PC-3 (cell line): Measurements from ENCODE around the gene SUZ12. TPM values are rescaled to one million over a fixed set of nuclear protein-coding genes. Genes with fewer than 3 reads are reported as not detected.
A peak's percentile ranks its signal among the peaks of the same experiment; 100 is the strongest.
"Not testable (repeated sequence)": the region's sequence is repeated elsewhere in the genome, so short reads cannot be mapped to it uniquely, and the experiment has no call there.

Experiments used
- ATAC-seq: fragments of 200-7000 bp; cut with Tn5 transposase; 2 replicates; pipeline ENCODE4 v1.9.1; 2020; ENCODE audit warnings: mild to moderate bottlenecking, moderate library complexity
- BruUV-seq: library from RNA; stranded (reverse); fragments of 400-500 nt; replicated peaks from 2 replicates; lab custom pipeline; 2021; lab: Mats Ljungman, UMichigan
- CTCF ChIA-PET: fragments of 300-600 bp; sonication (Branson Sonifier 250); formaldehyde crosslinking; loops from one replicate; lab custom pipeline; 2022; ENCODE audit warnings: antibody characterized with exemption; lab: Charles Lee
- POLR2A ChIA-PET: fragments of 300-600 bp; sonication (Branson Sonifier 250); formaldehyde crosslinking; loops from one replicate; lab custom pipeline; 2022; ENCODE audit warnings: antibody characterized with exemption; ENCODE audit not compliant: unreplicated experiment; lab: Charles Lee
- DNase-seq: peaks from one replicate; pipeline ENCODE4 v3.0.0-alpha.2; 2015
- H2AFZ ChIP-seq: fragments of 300-600 bp; sonication (generic); 2 replicates; pipeline ENCODE4 v1.6.0; 2016; ENCODE audit warnings: antibody characterized with exemption, low read length
- H3F3A ChIP-seq: fragments of 300-600 bp; sonication (generic); one replicate; pipeline ENCODE4 v1.6.0; 2017; ENCODE audit warnings: antibody characterized with exemption, low read length, control low read depth, mild to moderate bottlenecking; ENCODE audit not compliant: unreplicated experiment
- H3K27ac ChIP-seq: fragments of 300-600 bp; sonication (generic); 2 replicates; pipeline ENCODE4 v1.5.1; 2016; ENCODE audit warnings: mild to moderate bottlenecking, low read length
- H3K27me3 ChIP-seq: fragments of 300-600 bp; sonication (generic); 2 replicates; pipeline ENCODE4 v1.6.1; 2016; ENCODE audit warnings: low read length, mixed read lengths
- H3K36me3 ChIP-seq: fragments of 300-600 bp; sonication (generic); 2 replicates; pipeline ENCODE4 v1.6.1; 2016; ENCODE audit warnings: low read depth, mixed run types, low read length, mixed read lengths
- H3K4me1 ChIP-seq: fragments of 300-600 bp; sonication (generic); 2 replicates; pipeline ENCODE4 v1.5.1; 2016; ENCODE audit warnings: low read length; ENCODE audit not compliant: insufficient read depth
- H3K4me2 ChIP-seq: fragments of 300-600 bp; sonication (generic); 2 replicates; pipeline ENCODE4 v1.6.0; 2016; ENCODE audit warnings: low read length
- H3K4me3 ChIP-seq: fragments of 300-600 bp; sonication (generic); 2 replicates; pipeline ENCODE4 v1.5.1; 2016; ENCODE audit warnings: mild to moderate bottlenecking, low read length, mixed read lengths
- H3K79me2 ChIP-seq: fragments of 300-600 bp; sonication (generic); 2 replicates; pipeline ENCODE4 v1.6.1; 2017; ENCODE audit warnings: low read length, mixed read lengths
- H3K9ac ChIP-seq: fragments of 300-600 bp; sonication (generic); 2 replicates; pipeline ENCODE4 v1.6.0; 2016; ENCODE audit warnings: mild to moderate bottlenecking, low read length
- H3K9me2 ChIP-seq: fragments of 300-600 bp; sonication (generic); replicated peaks from 2 replicates; pipeline ENCODE4 v1.6.1; 2016; ENCODE audit warnings: mixed run types, low read length, mixed read lengths
- H3K9me3 ChIP-seq: fragments of 300-600 bp; sonication (generic); 2 replicates; pipeline ENCODE4 v1.6.1; 2016; ENCODE audit warnings: low read length, mixed read lengths
- H4K20me1 ChIP-seq: fragments of 300-600 bp; sonication (generic); 2 replicates; pipeline ENCODE4 v1.6.1; 2016; ENCODE audit warnings: low read length, mixed read lengths
- CTCF ChIP-seq: fragments of 300-600 bp; sonication (generic); conservative IDR thresholded peaks from 2 replicates; pipeline ENCODE4 v1.5.1; 2017; ENCODE audit warnings: antibody characterized with exemption, low read depth, mild to moderate bottlenecking, low read length
- EZH2 ChIP-seq: fragments of 300-600 bp; sonication (generic); IDR thresholded peaks from one replicate; pipeline ENCODE4 v1.6.1; 2017; ENCODE audit warnings: antibody characterized with exemption, mild to moderate bottlenecking, low read length; ENCODE audit not compliant: unreplicated experiment
- EZH2phosphoT487 ChIP-seq: fragments of 300-600 bp; sonication (generic); IDR thresholded peaks from 2 replicates; pipeline ENCODE4 v1.6.1; 2018; ENCODE audit warnings: mild to moderate bottlenecking, antibody characterized with exemption, low read length, borderline replicate concordance
- intact Hi-C: fragments of 100-400 bp; cut with micrococcal nuclease; formaldehyde crosslinking; loops from 2 replicates; pipeline ENCODE4 v1.9.0; 2023
- total RNA-seq: library from RNA; depleted of rRNA; stranded (reverse); fragments of >200 nt; gene quantifications from 2 replicates; pipeline ENCODE4 v1.2.3, GENCODE V29; 2014

SUZ12 gene
- total RNA-seq, 1 experiment from 2014 or later: 11.5 TPM

GRCh38 chr17:31951953-31952352, 15.1 kb downstream of the SUZ12 start:
- CTCF ChIA-PET, ATAC-seq, H2AFZ ChIP-seq, H4K20me1 ChIP-seq, H3K4me3 ChIP-seq, POLR2A ChIA-PET, H3K36me3 ChIP-seq, H3K27ac ChIP-seq, H3K27me3 ChIP-seq, intact Hi-C loops, DNase-seq, H3K9ac ChIP-seq, BruUV-seq, H3K4me1 ChIP-seq, H3K4me2 ChIP-seq, H3F3A ChIP-seq, H3K79me2 ChIP-seq, H3K9me3 ChIP-seq, H3K9me2 ChIP-seq: not testable (repeated sequence)

- H3K9me3 ChIP-seq, H3K9ac ChIP-seq, H3K27me3 ChIP-seq, H3K4me3 ChIP-seq, H3K4me1 ChIP-seq, H3K79me2 ChIP-seq, H2AFZ ChIP-seq, BruUV-seq, CTCF ChIA-PET, DNase-seq, ATAC-seq, intact Hi-C loops, POLR2A ChIA-PET, H4K20me1 ChIP-seq, H3K27ac ChIP-seq, H3K36me3 ChIP-seq, H3F3A ChIP-seq, H3K9me2 ChIP-seq, H3K4me2 ChIP-seq: not testable (repeated sequence)
These were observed 27.3 kb downstream of the SUZ12 start for GRCh38 chr17:31964131-31964530.

GRCh38 chr17:31967648-31968047, 30.8 kb downstream of the SUZ12 start:
- CTCF ChIA-PET: no interaction called here
- Histone ChIP-seq H3K9ac (no peak overlapping the region), H3K27ac (no peak overlapping the region), H3K36me3 (peaks cover 4% of the 10 kb centered on the region; the same call in 1 of the 2 replicates), H3K9me2 (no peaks in the 10 kb centered on the region), H3K9me3 (no peaks in the 10 kb centered on the region), H3F3A (no peaks in the 10 kb centered on the region), H3K4me3 (no peak overlapping the region), H3K4me1 (no peaks in the 10 kb centered on the region), H3K79me2 (no peaks in the 10 kb centered on the region), H3K27me3 (no peaks in the 10 kb centered on the region), H3K4me2 (no peak overlapping the region), H2AFZ (no peak overlapping the region), H4K20me1 (no peaks in the 10 kb centered on the region)
- DNase-seq (no peak), ATAC-seq (no peak; the same call in 1 of the 2 replicates)
- BruUV-seq: no TSS peak
- TF ChIP-seq EZH2phosphoT487 (no peak), CTCF (no peak), EZH2 (no peak)
- intact Hi-C loops: no loop called here
- POLR2A ChIA-PET: no interaction called here

- H3K36me3 ChIP-seq, H3K9me3 ChIP-seq, H3F3A ChIP-seq, H3K9me2 ChIP-seq, intact Hi-C loops, H3K79me2 ChIP-seq, H3K27me3 ChIP-seq, H3K4me2 ChIP-seq, H3K4me1 ChIP-seq, H2AFZ ChIP-seq, H3K4me3 ChIP-seq, H3K27ac ChIP-seq, POLR2A ChIA-PET, H4K20me1 ChIP-seq, H3K9ac ChIP-seq, ATAC-seq, CTCF ChIA-PET, BruUV-seq, DNase-seq: not testable (repeated sequence)
These were observed 33.6 kb downstream of the SUZ12 start for GRCh38 chr17:31970416-31970815.

GRCh38 chr17:31974269-31975071, 37.7 kb downstream of the SUZ12 start:
- H3K79me2 ChIP-seq, H4K20me1 ChIP-seq, H3F3A ChIP-seq, BruUV-seq, H3K36me3 ChIP-seq, H2AFZ ChIP-seq, intact Hi-C loops, H3K9me3 ChIP-seq, H3K27me3 ChIP-seq, H3K9me2 ChIP-seq, CTCF ChIA-PET: not testable (repeated sequence)
- POLR2A ChIA-PET: interaction anchor here (0.6 kb wide), 1 partner anchor 218 kb away, joined by 4 read pairs; no protein-coding TSS in a partner anchor
- H3K4me3 ChIP-seq: peak overlapping the region; percentile 50; the same call in 1 of the 2 replicates
- ATAC-seq (peak; percentile 66), DNase-seq (peak; percentile 76)
- peak overlapping the region; percentile 91 for H3K9ac ChIP-seq
- H3K4me2 ChIP-seq: peak overlapping the region; percentile 79
- H3K27ac ChIP-seq: peak overlapping the region; percentile 100
- peaks cover 15% of the 10 kb centered on the region for H3K4me1 ChIP-seq
